ENCODE data around the gene ALKBH5. TPM values are rescaled to one million over a fixed set of nuclear protein-coding genes. Genes with fewer than 3 reads are reported as not detected.

Gene ALKBH5
- total RNA-seq, 1 experiment from 2014 or later, result 94.5 TPM

- no TSS peak for BruUV-seq (replicated peaks)
- ATAC-seq (no peak), DNase-seq (ENCODE audit: low read depth, low spot score) (no peak)
- TF ChIP-seq CTCF (IDR thresholded peaks at IDR 0.05) (no peak), REST (IDR thresholded peaks at IDR 0.05; ENCODE audit: insufficient read depth in 1 of 2, low read depth in 2 of 2, low read length in 1 of 2) (no peak), POLR2AphosphoS5 (IDR thresholded peaks at IDR 0.05; ENCODE audit: low read depth, low read length) (no peak), SIN3A (IDR thresholded peaks at IDR 0.05; ENCODE audit: borderline replicate concordance, insufficient read depth, low read depth, low read length) (no peak), TCF7L2 (IDR thresholded peaks at IDR 0.05; ENCODE audit: low read depth, low read length) (no peak)
- Histone ChIP-seq H3K4me3 (ENCODE audit: low read depth in 2 of 2, low read length in 2 of 2) (no peak overlapping the region), H3K36me3 (ENCODE audit: control insufficient read depth, insufficient read depth, low read length) (no peaks in the 10 kb centered on the region), H3K4me1 (ENCODE audit: control insufficient read depth, insufficient read depth, low read length) (no peaks in the 10 kb centered on the region), H3K27ac (ENCODE audit: low read length) (no peak overlapping the region), H3K9me3 (ENCODE audit: control insufficient read depth, insufficient read depth, low read depth, low read length) (no peaks in the 10 kb centered on the region), H3K27me3 (ENCODE audit: control insufficient read depth, insufficient read depth, low read length) (no peaks in the 10 kb centered on the region)
- in situ Hi-C loops (cut with HindIII; ENCODE audit: low pct_unique_long_range_greater_than_20kb, low sequenced_read_pairs), result no loop called here
- intact Hi-C loops (cut with micrococcal nuclease; ENCODE audit: unreplicated experiment), result no loop called here
- POLR2A ChIA-PET, result no interaction called here
- CTCF ChIA-PET, result no interaction called here
These were observed 24.0 kb upstream of the ALKBH5 start for GRCh38 chr17:18159551-18160120.

GRCh38 chr17:18160128-18160856, 23.3 kb upstream of the ALKBH5 start:
- intact Hi-C loops (cut with micrococcal nuclease; ENCODE audit: unreplicated experiment), result no loop called here
- ATAC-seq (no peak), DNase-seq (ENCODE audit: low read depth, low spot score) (no peak)
- no peak overlapping the region for H3K27ac ChIP-seq (ENCODE audit: low read length)
- no peak for TF ChIP-seq REST (IDR thresholded peaks at IDR 0.05; ENCODE audit: insufficient read depth in 1 of 2, low read depth in 2 of 2, low read length in 1 of 2)
- no peak for TF ChIP-seq POLR2AphosphoS5 (IDR thresholded peaks at IDR 0.05; ENCODE audit: low read depth, low read length)
- TF ChIP-seq TCF7L2 (IDR thresholded peaks at IDR 0.05; ENCODE audit: low read depth, low read length), result no peak
- TF ChIP-seq SIN3A (IDR thresholded peaks at IDR 0.05; ENCODE audit: borderline replicate concordance, insufficient read depth, low read depth, low read length), result no peak
- TF ChIP-seq CTCF (IDR thresholded peaks at IDR 0.05), result no peak
- POLR2A ChIA-PET, result no interaction called here
- BruUV-seq (replicated peaks), result no TSS peak
- CTCF ChIA-PET, result no interaction called here
- no peaks in the 10 kb centered on the region for H3K9me3 ChIP-seq (ENCODE audit: control insufficient read depth, insufficient read depth, low read depth, low read length)
- H3K36me3 ChIP-seq (ENCODE audit: control insufficient read depth, insufficient read depth, low read length), result no peaks in the 10 kb centered on the region
- no peak overlapping the region for H3K4me3 ChIP-seq (ENCODE audit: low read depth in 2 of 2, low read length in 2 of 2)
- no peaks in the 10 kb centered on the region for H3K4me1 ChIP-seq (ENCODE audit: control insufficient read depth, insufficient read depth, low read length)
- in situ Hi-C loops (cut with HindIII; ENCODE audit: low pct_unique_long_range_greater_than_20kb, low sequenced_read_pairs), result no loop called here
- H3K27me3 ChIP-seq (ENCODE audit: control insufficient read depth, insufficient read depth, low read length), result no peaks in the 10 kb centered on the region
